Fibroblast of skin of abdomen (primary cell): Measurements from ENCODE around the gene TMEM132D.

ENCODE experiments used
- DNase-seq: peaks from one replicate; pipeline ENCODE4 v3.0.0-alpha.2; 2013

The TMEM132D gene

GRCh38 chr12:129532082-129532481 is 371.7 kb downstream of the TMEM132D start:
- no peak for DNase-seq

- DNase-seq: no peak
Measured at GRCh38 chr12:129530984-129531383, 372.8 kb downstream of the TMEM132D start.

- DNase-seq: no peak
Measured at GRCh38 chr12:129530517-129530916, 373.3 kb downstream of the TMEM132D start.

DNA sequence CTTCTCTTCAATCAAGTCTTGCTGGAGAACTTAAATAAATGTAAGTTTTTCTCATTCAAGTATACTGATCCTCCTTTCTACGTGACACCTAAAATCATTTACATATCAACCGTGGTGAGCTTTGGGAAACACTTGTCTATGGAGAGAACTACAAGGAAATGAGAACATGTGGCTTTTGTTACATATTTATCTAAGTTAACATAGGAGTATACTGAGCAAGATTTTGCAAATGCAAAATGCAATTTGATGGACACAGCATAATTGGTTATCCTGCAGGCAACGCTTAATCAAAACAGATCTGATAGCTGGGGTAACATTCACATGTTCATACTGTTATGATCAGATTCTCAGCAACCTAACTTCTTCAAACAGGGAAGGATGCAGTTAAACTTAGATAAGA is 376.3 kb downstream of the TMEM132D start:
- no peak for DNase-seq

- DNase-seq: no peak
Measured at GRCh38 chr12:129523621-129524020, 380.2 kb downstream of the TMEM132D start.

- DNase-seq: peak; percentile 9
Measured at GRCh38 chr12:129520739-129521138, 383.1 kb downstream of the TMEM132D start.

- no peak for DNase-seq
Measured at GRCh38 chr12:129503802-129504201, 400.0 kb downstream of the TMEM132D start.

- no peak for DNase-seq
Measured at GRCh38 chr12:129496226-129496625, 407.6 kb downstream of the TMEM132D start.

DNA sequence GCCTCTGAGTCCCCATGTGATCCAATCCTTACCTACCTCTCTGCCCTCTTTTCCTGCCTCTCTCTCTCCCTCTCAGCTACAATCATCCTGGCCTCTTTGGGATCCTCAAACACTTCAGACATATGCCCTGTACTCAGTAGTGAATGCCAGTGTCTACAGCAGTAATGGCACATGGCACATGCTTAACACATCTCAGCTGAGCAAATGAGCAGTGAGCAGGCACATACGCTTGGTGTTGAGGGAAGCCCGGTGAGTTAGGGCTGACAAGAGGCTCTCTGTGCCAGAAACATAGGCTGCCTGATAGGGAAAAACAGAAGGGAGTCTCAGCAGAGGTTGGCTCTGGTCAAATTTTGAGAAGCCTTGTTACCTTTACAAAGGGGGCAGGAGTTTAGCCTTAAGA is 409.1 kb downstream of the TMEM132D start:
- DNase-seq: no peak

GRCh38 chr12:129494260-129494659 is 409.6 kb downstream of the TMEM132D start:
- no peak for DNase-seq

- no peak for DNase-seq
Measured at GRCh38 chr12:129489100-129489676, 414.6 kb downstream of the TMEM132D start.

GRCh38 chr12:129486931-129487330 is 416.9 kb downstream of the TMEM132D start:
- DNase-seq: no peak

DNA sequence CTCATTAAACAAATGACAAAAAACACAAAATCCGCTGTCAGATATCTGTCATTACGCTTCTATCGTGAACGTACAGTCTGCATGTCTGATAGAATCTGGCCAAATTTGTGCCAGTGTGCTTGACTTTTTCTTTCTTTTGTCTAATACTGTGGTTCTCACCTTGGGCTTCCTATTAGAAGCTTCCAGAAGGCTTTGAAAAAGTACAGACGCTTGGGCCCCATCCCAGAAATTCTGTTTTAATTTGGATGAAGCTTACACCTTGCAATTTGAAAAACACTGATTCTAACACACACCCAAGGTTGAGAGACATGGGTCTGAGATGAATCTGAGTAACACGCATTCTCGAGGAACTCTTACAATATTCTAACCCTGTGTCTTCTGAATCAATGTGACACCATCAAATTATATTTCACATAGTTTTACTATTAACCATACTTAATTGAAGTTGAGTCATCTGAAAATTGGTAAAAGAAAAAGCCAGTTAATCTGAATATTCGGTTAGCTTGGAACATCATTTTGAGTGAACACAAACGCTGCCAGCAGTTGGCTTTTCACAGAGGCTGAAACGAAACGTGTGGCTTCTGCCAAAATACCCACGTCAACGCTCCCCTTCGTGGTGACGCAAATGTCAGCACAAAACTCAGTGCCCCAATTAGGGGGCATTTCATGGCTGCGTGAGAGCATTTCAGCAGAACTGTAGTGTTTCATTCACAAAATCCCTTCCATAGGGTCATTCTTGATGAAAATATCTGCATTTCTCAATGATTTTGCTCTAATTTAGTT is 420.5 kb downstream of the TMEM132D start:
- no peak for DNase-seq

GRCh38 chr12:129481921-129482320 is 421.9 kb downstream of the TMEM132D start:
- DNase-seq: no peak

GRCh38 chr12:129470196-129470595 is 433.6 kb downstream of the TMEM132D start:
- DNase-seq: no peak

DNA sequence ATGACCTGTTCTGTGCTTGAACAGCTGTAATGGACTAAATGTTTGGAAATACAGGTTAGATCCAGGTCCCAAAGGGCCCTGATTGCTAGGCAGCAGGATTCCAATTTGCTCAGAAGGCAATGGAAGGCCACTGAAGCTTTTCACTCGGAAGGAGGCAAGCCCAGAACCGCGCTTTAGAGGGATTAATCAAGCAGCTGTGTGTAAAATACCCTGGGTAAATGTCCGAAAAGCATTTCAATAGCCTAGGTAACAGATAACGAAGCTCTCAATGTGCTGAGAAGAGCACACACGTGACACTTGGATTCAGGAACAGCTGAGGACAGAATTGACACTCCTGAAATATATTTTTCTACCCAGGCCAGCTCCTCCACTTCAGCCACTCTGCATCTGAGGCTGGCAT is 436.1 kb downstream of the TMEM132D start:
- DNase-seq: no peak

DNA sequence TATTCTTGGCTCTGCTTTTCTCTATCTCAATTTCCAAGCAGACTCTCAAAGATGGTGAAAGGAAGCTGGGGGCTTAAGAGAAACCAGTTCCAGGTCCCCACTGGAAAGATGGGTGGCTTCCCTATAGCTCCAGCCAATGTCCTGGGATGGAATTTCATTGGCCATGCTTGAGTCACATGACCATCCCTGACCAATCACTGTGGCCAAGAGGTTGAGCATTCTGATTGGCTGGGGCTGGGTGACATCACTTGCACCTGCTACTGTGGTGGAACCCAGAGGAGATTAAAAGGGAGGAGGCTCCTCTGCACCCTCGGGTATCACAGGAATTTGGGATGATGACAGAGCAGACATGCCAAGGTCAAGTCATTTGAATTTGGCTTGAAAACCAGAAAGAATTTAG is 436.5 kb downstream of the TMEM132D start:
- no peak for DNase-seq

GRCh38 chr12:129466499-129466898 is 437.3 kb downstream of the TMEM132D start:
- DNase-seq: no peak

DNA sequence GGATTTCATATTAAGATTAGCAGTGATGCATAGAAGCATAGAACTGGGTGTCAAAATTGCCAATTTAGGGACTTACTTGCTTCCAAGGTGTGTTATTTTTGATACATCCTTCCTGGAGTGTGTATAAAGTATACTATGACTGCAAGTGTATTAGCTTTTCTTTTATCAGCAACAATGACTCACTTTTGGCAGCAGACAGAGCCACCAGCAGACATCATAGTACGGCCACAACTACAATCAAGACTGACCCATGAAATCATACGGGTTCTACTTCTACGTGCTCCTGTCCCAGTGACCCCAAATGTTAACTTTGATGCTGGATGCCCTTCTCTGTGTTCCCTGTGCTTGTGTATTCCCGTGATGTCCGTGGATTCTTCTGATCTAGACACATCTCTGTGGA is 443.9 kb downstream of the TMEM132D start:
- no peak for DNase-seq

DNA sequence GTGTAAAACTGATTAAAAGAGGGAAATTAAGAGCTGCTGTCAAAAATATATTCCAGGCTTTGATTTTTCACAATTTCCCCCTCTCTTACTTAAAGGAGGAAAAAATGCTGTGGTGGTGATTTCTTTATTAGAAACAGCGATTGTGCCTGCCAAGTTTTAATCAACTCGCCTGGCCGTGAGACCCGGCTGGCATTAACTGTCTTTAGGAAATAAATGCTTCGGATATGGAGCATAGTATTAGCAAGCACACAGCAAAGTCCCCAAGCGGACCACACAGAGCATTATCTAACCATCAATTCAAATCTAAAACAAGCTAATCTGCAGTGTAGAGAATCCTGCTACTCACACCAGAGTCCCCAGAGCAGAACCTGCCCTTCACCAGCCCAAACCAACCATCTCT is 457.1 kb downstream of the TMEM132D start:
- no peak for DNase-seq

DNA sequence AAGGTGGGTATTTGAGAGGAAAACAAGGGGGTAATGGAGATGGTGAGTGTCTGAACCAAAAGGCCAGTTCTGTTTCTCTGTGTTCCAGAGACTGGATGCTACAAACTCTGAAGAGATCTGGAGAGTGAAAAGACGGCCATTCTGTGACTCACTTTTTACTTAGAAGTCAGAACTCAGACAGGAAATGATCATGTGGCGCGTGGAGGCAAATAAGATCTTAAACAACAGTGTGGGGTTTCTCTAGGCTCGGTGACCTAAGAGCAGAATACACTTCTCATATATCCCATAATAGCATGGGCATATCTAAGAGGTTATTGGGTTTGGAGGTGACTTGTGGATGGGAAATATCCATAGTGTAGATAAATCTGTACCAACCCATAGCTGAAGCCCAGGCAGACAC is 463.5 kb downstream of the TMEM132D start:
- no peak for DNase-seq

GRCh38 chr12:129434790-129435189 is 469.0 kb downstream of the TMEM132D start:
- no peak for DNase-seq

DNA sequence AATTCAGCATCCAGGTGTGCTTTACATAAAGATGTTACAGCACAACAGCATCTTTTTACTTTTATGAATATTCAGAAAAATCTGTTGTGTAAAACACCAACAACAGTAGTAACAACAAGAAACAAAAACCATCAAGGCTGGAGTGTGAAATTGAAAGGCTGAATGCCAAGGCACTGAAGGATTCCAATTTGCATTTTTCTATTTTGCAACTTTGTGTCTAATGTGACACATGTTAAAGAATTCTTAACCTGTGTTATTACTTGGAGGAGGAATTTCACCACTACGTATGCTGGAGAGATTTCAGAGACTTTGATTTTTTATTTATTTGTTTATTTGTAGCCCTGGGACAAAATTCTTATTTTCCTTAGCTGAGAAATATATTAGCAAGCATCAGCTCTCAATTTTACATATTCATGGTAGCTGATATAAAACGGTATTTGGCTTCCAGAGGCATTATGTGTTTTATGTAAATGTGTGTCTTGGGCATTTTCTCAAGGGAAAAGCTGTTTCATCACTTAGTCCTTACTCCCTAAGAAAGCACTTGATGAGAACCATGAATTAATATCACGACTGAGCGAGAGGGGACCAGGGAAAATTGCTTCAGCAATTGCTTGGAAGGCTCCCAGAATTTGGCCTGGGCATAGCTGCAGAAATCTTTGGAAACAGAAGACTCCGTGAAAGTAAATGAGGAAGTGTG is 475.4 kb downstream of the TMEM132D start:
- no peak for DNase-seq

- DNase-seq: no peak
Measured at GRCh38 chr12:129423041-129423580, 480.7 kb downstream of the TMEM132D start.
